Dedifferentiated amniotic fluid mesenchymal stem cell (primary cell): Measurements from ENCODE around the gene DAB2.
A peak's percentile ranks its signal among the peaks of the same experiment; 100 is the strongest.

ENCODE experiments used
- DNase-seq: peaks from one replicate; pipeline ENCODE4 v3.0.0-alpha.2; 2016; ENCODE audit errors: extremely low spot score

DAB2 gene

DNA sequence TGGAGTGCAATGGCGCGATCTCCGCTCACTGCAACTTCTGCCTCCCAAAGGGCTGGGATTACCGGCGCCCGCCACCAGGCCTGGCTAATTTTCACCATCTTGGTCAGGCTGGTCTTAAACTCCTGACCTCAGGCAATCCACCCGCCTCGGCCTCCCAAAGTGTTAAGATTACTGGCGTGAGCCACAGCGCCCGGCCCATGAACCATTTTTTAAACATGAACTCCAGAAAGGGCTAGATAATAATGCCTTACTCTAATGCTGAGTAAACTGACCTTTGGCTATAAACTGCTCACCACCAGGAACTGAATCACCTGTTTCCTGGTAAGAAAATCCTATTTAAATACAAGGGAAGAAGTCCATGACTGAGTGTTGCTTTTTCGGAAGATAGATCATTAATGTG is 23.2 kb upstream of the DAB2 start:
- DNase-seq = no peak

- no peak for DNase-seq
Observed at GRCh38 chr5:39447059-39447458, 22.3 kb upstream of the DAB2 start.

DNA sequence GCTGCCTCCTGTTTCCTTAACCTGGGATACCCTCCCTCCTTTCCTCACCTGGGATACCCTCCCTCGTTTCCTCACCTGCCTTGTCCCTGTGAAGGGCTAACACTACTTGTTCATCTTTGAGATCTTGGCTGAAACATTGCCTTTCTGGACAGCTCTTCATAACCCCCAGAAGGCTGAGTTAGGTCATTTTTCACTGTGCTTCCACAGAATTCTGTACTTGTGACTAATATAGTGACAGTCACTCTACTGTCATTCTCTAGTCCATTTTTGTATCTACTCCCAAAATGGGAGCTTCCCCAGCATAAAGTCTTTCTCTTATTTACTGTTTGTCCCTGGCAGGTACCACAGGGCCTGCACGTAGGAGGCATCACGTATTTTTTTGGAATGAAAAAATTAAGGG is 21.5 kb upstream of the DAB2 start:
- no peak for DNase-seq

DNA sequence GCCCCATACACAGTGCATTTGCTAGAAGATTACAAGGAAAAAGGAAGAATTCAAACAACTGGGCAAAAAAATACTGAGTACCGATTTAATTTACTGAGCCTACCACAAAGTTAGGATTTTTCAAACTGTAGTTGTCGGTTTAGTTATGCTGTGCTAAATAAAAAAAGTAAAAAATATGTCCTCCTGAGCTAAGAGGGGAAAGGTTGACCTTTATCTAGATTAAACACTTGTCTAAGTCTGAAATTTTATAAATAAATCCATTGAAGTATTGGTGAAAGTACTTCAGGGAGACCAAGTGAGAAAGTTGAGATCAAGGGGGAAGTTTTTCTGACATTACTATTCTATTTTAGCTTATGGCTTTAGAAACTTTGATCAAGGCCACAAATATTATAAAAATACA is 19.1 kb upstream of the DAB2 start:
- no peak for DNase-seq

GRCh38 chr5:39442991-39443390 is 18.2 kb upstream of the DAB2 start:
- no peak for DNase-seq

DNA sequence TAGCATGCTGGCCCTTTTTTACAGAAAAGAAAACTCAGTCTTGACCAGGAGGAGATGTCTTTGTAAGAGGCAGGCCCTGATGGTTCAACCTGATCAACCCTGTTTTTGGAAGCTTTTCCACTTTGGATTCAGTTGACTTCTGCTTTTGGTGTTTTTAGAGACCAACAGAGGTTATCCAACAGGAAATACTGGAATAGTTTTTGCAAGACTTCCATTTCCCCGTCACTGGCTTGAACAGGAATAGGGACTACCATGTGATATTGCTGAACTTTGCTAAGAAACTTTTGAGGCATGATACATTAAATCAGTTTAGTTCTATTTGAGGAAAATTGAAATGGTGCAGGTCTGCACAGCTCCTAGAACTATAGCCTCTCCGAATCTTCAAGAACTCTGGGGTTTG is 17.1 kb upstream of the DAB2 start:
- no peak for DNase-seq

DNA sequence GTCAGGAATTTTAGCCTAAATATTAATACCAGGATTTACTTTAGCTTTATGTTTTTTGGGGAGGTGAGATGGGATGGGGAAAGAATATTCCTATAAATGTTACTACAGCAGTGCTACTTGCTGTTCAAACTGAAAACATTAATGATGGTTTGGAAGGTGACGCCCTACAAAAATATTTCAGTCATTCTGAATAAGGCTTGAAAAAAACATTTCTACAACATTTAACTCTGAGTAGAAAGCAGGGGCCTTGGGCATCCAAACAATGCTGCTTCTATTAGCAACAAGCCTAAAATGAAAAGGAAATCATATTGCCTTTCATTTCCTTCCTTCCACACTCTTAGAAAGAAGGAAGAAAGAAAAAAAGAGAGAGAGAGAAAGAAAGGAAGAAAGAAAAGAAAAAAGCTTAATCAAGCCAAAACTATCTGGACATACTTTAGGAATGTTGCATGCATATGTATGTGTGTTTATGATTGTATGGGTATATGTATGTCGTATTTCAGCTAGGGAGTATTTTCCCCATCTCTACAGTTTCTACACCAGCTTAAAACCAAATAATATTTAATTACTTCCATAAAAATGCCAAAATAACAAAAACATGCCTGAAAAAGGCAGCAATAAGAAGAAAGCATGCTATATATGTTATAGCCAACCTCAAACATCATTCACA is 16.3 kb upstream of the DAB2 start:
- DNase-seq = no peak

GRCh38 chr5:39440192-39440957 is 15.6 kb upstream of the DAB2 start:
- DNase-seq = no peak

GRCh38 chr5:39439582-39440162 is 14.9 kb upstream of the DAB2 start:
- DNase-seq = no peak

- no peak for DNase-seq
Observed at GRCh38 chr5:39437467-39437866, 12.7 kb upstream of the DAB2 start.

DNA sequence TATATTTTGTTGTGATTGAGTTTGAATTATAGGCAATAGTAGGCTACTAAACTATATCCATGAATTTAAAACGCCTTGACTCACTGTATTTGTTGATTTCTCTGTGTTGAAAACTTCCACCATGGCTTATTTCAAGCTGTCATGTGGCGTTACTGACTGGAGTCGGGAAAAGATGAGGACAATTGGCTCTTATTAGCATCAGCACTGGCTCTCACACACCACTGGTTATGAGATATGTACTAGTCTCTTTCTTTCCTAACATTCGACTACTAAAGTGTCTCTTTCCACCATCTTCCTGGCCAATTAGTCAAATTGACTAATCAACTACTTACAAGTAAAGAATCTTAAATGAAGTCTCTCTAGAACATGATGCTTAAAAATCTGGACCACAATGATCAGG is 9.1 kb upstream of the DAB2 start:
- no peak for DNase-seq

- DNase-seq = no peak
Observed at GRCh38 chr5:39432696-39433530, 8.1 kb upstream of the DAB2 start.

DNA sequence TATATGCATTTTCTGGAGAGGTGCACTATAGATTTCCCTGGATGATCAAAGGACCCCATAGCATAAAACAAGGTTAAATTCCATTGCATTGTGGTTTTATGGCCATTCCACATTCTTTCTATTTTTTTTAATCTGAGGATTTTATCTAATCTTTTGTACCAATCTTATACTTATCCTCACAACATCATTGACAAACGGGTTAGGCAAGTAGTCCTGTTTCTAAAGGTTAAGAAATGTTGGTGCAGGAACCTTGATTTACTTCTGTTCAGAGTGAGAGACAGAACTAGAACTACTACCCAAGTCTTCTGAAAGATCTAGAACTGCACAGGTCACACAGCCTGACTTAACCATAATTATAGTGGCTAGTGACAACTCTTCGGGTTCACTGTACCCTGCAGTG is 5.7 kb upstream of the DAB2 start:
- DNase-seq = no peak

DNA sequence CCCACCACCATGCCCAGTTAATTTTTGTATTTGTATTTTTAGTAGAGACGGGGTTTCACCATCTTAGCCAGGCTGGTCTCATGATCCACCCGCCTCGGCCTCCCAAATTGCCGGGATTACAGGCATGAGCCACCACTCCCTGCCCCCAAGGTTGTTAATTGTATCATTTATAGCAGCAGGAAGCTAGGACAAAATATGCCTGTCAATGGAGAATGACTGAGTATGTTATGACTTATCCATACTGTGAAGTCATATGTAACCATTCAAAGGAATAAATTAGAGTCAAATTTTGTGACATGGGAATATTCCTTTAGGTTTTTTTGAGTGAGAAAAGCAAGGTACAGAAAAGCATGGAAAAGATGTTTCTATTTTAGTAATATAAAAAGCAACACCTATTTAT is 3.9 kb upstream of the DAB2 start:
- DNase-seq = no peak

DNA sequence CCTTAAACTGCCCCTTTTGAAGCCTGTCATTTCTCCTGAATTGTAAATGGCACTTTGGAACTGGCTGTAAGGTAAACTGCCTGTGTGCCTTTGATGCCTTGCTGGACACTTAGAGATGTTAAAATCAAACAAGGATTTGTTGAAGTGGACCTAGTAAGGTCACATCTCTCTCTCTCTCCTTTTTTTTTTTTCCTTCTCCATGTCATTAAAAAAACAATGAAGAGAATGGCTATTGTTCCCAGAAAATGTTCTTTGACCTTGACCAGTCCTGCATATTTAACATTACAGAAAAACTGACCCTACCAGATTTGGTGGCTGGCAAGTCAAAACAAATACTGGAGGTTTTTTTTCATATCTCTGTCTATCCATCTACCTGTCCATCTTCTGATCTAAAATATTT is 2.9 kb upstream of the DAB2 start:
- DNase-seq = no peak

GRCh38 chr5:39427229-39427628 is 2.4 kb upstream of the DAB2 start:
- DNase-seq = peak; percentile 53

- no peak for DNase-seq
Observed at GRCh38 chr5:39426746-39427105, 1.9 kb upstream of the DAB2 start.

GRCh38 chr5:39426051-39426745 is 1.4 kb upstream of the DAB2 start:
- DNase-seq = no peak

DNA sequence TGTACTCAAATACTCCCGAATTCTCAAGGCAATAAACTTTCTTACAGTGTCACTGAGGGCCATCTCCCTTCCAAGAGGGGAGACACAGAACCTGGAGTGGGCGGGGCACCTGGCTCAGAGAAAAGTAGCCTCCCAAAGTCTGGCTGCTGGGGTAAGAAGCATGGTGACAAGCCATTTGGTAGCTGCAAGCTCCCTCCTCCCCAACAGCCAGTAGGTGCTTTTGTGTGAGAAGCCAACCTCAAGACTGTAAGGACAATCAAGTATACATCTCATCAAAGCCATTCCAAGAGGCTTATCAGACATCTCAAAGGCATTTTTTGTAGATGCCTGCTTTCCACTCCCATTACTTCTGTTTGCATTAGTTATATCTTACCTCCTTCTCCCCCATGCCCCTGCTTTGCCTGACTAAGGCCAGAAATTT is 1.4 kb downstream of the DAB2 start:
- DNase-seq = no peak

DNA sequence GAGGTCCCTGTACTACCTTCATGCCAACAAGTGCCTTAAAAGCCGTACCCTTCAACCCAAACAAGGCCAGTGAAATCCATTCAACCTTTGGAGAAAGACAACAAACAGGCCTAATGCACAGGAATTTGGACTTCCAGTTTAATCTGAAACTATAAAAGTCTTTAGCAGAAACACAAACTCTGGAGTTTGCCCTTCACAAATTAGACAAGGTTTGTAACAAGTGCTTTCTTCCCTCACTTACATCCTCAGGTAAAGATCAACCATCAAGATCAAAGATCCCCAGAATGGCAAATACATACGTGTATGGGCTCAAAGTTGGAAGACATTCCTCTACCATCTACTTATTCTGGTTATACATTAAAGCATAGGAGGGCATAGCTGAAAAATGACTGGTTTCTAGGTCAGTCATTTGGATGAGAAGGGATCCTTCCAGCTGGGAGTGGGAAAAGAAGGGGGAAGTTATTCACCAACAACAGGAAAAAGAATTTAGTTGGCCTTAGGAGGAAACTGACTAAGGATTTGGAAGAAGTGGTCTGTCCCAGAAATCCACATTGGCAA is 2.0 kb downstream of the DAB2 start:
- DNase-seq = no peak

GRCh38 chr5:39422036-39422606 is 2.7 kb downstream of the DAB2 start:
- no peak for DNase-seq
